Mesendoderm (in vitro differentiated cells): ENCODE results near the gene EXPH5.
A peak's percentile ranks its signal among the peaks of the same experiment; 100 is the strongest.
"Not testable (repeated sequence)": the region's sequence is repeated elsewhere in the genome, so short reads cannot be mapped to it uniquely, and the experiment has no call there.

ENCODE experiments used
- DNase-seq: peaks from one replicate; pipeline ENCODE4 v3.0.0; 2013
- H2AK5ac ChIP-seq: 2 replicates; pipeline ENCODE4 v1.6.1; 2013; ENCODE audit warnings: low read length, inconsistent platforms
- H2BK120ac ChIP-seq: 2 replicates; pipeline ENCODE4 v1.6.1; 2013; ENCODE audit warnings: low read depth, mild to moderate bottlenecking, low read length, moderate library complexity, mixed read lengths
- H2BK15ac ChIP-seq: replicated peaks from 2 replicates; pipeline ENCODE4 v1.6.1; 2013; ENCODE audit warnings: low read depth, mild to moderate bottlenecking, moderate library complexity
- H2BK5ac ChIP-seq: 2 replicates; pipeline ENCODE4 v1.6.1; 2013; ENCODE audit warnings: low read length, inconsistent platforms
- H3K18ac ChIP-seq: 2 replicates; pipeline ENCODE4 v1.6.1; 2013; ENCODE audit warnings: mild to moderate bottlenecking, low read length, mixed read lengths
- H3K23ac ChIP-seq: one replicate; pipeline ENCODE4 v1.6.1; 2013; ENCODE audit warnings: low read length
- H3K27ac ChIP-seq: 2 replicates; pipeline ENCODE4 v1.5.1; 2013; ENCODE audit warnings: low read depth, mild to moderate bottlenecking, inconsistent platforms, low read length, moderate library complexity
- H3K27me3 ChIP-seq: 2 replicates; pipeline ENCODE4 v1.6.1; 2013; ENCODE audit warnings: low read length, control low read depth, mild to moderate bottlenecking, inconsistent platforms; ENCODE audit not compliant: insufficient read depth, poor library complexity
- H3K36me3 ChIP-seq: 2 replicates; pipeline ENCODE4 v1.6.1; 2013; ENCODE audit warnings: low read length, inconsistent platforms; ENCODE audit not compliant: control insufficient read depth, insufficient read depth
- H3K4ac ChIP-seq: one replicate; pipeline ENCODE4 v1.6.1; 2013; ENCODE audit warnings: low read depth, mild to moderate bottlenecking, low read length, moderate library complexity
- H3K4me1 ChIP-seq: 2 replicates; pipeline ENCODE4 v1.6.1; 2013; ENCODE audit warnings: low read depth, low read length, inconsistent platforms; ENCODE audit not compliant: control insufficient read depth
- H3K4me2 ChIP-seq: 2 replicates; pipeline ENCODE4 v1.6.1; 2013; ENCODE audit warnings: low read length
- H3K4me3 ChIP-seq: 2 replicates; pipeline ENCODE4 v1.5.1; 2013; ENCODE audit warnings: mild to moderate bottlenecking, low read length
- H3K56ac ChIP-seq: one replicate; pipeline ENCODE4 v1.6.1; 2013; ENCODE audit warnings: low read length
- H3K79me1 ChIP-seq: 2 replicates; pipeline ENCODE4 v1.6.1; 2013; ENCODE audit warnings: low read length, inconsistent platforms
- H3K79me2 ChIP-seq: 2 replicates; pipeline ENCODE4 v1.6.1; 2013; ENCODE audit warnings: mild to moderate bottlenecking, low read length; ENCODE audit not compliant: control insufficient read depth, insufficient read depth
- H3K9ac ChIP-seq: 2 replicates; pipeline ENCODE4 v1.6.1; 2013; ENCODE audit warnings: low read length, inconsistent platforms
- H4K5ac ChIP-seq: one replicate; pipeline ENCODE4 v1.6.1; 2013; ENCODE audit warnings: low read length
- H4K8ac ChIP-seq: one replicate; pipeline ENCODE4 v1.6.1; 2013; ENCODE audit warnings: low read depth, mild to moderate bottlenecking, control low read depth, low read length, moderate library complexity
- WGBS: extraction: QIAGEN DNeasy Blood & Tissue Kit; methylation state at CpG from one replicate; pipeline ENCODE4 v1.1.7; 2013; ENCODE audit warnings: low lambda C conversion rate, missing lambda C conversion rate; ENCODE audit not compliant: insufficient coverage; ENCODE audit errors: extremely low coverage; 5-methylcytosine and 5-hydroxymethylcytosine counted together

The EXPH5 gene

DNA sequence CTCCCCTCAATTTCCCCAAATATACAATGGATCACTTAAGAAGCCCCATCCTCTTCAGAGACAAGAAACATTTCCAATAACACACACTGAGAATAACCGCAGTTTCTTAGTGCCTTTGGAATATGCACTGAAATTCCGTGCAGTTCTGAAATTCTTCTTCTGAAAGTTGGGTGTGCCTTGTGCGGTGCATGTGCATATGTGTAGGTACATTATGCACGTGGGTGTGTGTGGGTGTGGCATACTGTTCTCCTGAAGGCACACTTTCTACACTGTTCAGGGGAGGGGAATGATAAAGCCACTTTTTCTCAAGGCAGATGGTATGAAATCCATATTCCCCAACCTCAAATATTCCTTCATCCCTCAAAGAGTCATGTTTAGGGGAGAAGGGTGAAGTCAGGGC, 1.7 kb downstream of the EXPH5 start:
- Histone ChIP-seq H3K9ac (no peak overlapping the region), H3K4me1 (peaks cover 2% of the 10 kb centered on the region), H2BK5ac (no peak overlapping the region), H3K27ac (no peak overlapping the region), H3K27me3 (no peaks in the 10 kb centered on the region), H2BK120ac (no peak overlapping the region), H3K23ac (no peak overlapping the region), H4K5ac (no peak overlapping the region), H2BK15ac (no peak overlapping the region), H3K18ac (no peak overlapping the region), H3K36me3 (no peaks in the 10 kb centered on the region), H3K4me2 (no peak overlapping the region), H2AK5ac (no peak overlapping the region), H3K4me3 (no peak overlapping the region), H3K56ac (no peak overlapping the region), H4K8ac (no peak overlapping the region), H3K79me2 (no peaks in the 10 kb centered on the region), H3K4ac (no peak overlapping the region), H3K79me1 (no peaks in the 10 kb centered on the region)
- DNase-seq = no peak
- WGBS = no CpG with 5 or more reads among the region's 4 CpGs

DNA sequence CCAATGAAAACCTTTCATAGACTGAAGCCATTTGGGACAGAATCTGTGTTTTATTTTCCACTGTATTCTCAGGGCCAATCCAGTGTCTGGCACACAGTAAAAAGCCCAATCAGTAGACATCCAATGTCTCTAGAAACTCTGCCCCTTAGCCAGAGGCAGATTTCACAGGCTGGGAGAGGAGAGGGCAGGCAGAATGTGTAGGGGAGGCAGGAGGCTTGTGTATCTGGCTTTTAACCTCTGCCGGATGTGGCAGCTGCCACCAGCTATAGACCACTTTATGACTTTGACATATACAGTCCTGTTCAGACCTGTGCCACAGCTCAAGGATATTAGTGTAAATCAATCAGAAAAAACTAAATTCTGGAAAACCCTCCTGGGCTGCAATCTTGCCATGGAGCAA, 4.4 kb downstream of the EXPH5 start:
- peaks cover 2% of the 10 kb centered on the region for H3K4me1 ChIP-seq
- WGBS = no CpG with 5 or more reads among the region's 1 CpG
- no peak overlapping the region for H2BK15ac ChIP-seq
- H3K27ac ChIP-seq = no peak overlapping the region
- no peaks in the 10 kb centered on the region for H3K27me3 ChIP-seq
- H3K56ac ChIP-seq = peak overlapping the region; percentile 47
- no peak for DNase-seq
- no peak overlapping the region for H4K8ac ChIP-seq
- H3K79me1 ChIP-seq = no peaks in the 10 kb centered on the region
- H3K4ac ChIP-seq = no peak overlapping the region
- H2BK120ac ChIP-seq = no peak overlapping the region
- H3K36me3 ChIP-seq = no peaks in the 10 kb centered on the region
- no peak overlapping the region for H3K18ac ChIP-seq
- no peak overlapping the region for H3K4me3 ChIP-seq
- H3K23ac ChIP-seq = no peak overlapping the region
- no peak overlapping the region for H2AK5ac ChIP-seq
- no peak overlapping the region for H4K5ac ChIP-seq
- H3K9ac ChIP-seq = no peak overlapping the region
- no peaks in the 10 kb centered on the region for H3K79me2 ChIP-seq
- H3K4me2 ChIP-seq = no peak overlapping the region
- H2BK5ac ChIP-seq = no peak overlapping the region

DNA sequence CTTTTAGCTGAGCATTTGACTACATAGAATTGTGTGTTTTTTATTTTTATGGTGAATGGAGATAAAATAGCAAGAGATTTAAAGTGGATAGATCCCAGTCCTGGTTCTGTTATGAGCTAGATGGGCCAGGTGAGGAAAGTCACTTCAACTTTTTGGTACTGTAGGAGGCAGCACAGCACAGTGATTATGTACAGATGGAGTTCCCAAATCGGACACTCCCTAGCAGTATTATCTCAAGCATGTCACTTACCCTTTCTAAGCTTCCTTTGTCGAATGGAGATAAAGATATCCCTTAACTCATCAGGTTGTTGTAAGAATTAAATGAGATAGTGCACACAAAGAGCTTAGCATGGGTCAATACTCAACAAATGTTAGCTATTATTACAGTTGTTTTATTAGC, 5.3 kb downstream of the EXPH5 start:
- Histone ChIP-seq H3K4me1 (peaks cover 2% of the 10 kb centered on the region), H2BK15ac (no peak overlapping the region), H3K4me2 (no peak overlapping the region), H3K56ac (no peak overlapping the region), H2BK5ac (no peak overlapping the region), H3K79me1 (no peaks in the 10 kb centered on the region), H3K18ac (no peak overlapping the region), H3K9ac (no peak overlapping the region), H3K4ac (no peak overlapping the region), H3K27me3 (no peaks in the 10 kb centered on the region), H3K36me3 (no peaks in the 10 kb centered on the region), H2BK120ac (no peak overlapping the region), H3K79me2 (no peaks in the 10 kb centered on the region), H4K8ac (no peak overlapping the region), H3K27ac (no peak overlapping the region), H2AK5ac (no peak overlapping the region), H3K4me3 (no peak overlapping the region), H4K5ac (no peak overlapping the region), H3K23ac (no peak overlapping the region)
- no peak for DNase-seq
- WGBS = no CpG with 5 or more reads among the region's 2 CpGs

DNA sequence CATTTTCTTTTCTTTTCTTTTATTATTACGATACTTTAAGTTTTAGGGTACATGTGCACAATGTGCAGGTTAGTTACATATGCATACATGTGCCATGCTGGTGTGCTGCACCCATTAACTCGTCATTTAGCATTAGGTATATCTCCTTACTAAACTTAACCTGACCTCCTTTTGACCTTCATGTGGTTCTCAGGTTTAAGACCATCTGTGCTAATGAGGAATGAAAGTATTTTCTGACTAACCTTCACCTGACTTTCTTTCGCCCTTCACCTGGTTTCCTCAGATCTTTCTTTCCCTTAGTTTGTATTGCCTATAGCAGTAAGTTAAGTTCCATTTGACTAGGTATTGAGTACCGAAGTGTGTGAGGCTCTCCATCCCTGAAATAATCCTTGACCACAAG, 6.5 kb downstream of the EXPH5 start:
- Histone ChIP-seq H3K27me3 (no peaks in the 10 kb centered on the region), H3K4me3 (no peak overlapping the region), H3K56ac (no peak overlapping the region), H2AK5ac (no peak overlapping the region), H3K23ac (no peak overlapping the region), H3K4me1 (peaks cover 2% of the 10 kb centered on the region), H3K36me3 (no peaks in the 10 kb centered on the region), H3K9ac (no peak overlapping the region), H3K4me2 (no peak overlapping the region), H3K27ac (no peak overlapping the region), H4K5ac (no peak overlapping the region), H3K18ac (no peak overlapping the region), H3K79me2 (no peaks in the 10 kb centered on the region), H2BK15ac (no peak overlapping the region), H2BK120ac (no peak overlapping the region), H2BK5ac (no peak overlapping the region), H4K8ac (no peak overlapping the region), H3K79me1 (no peaks in the 10 kb centered on the region), H3K4ac (no peak overlapping the region)
- no peak for DNase-seq
- WGBS = no CpG with 5 or more reads among the region's 4 CpGs

GRCh38 chr11:108586600-108586999, 7.0 kb downstream of the EXPH5 start:
- Histone ChIP-seq H2BK5ac (no peak overlapping the region), H3K4me1 (no peaks in the 10 kb centered on the region), H3K4ac (no peak overlapping the region), H3K27me3 (no peaks in the 10 kb centered on the region), H3K56ac (no peak overlapping the region), H4K5ac (no peak overlapping the region), H3K4me3 (no peak overlapping the region), H3K79me1 (no peaks in the 10 kb centered on the region), H3K79me2 (no peaks in the 10 kb centered on the region), H2BK15ac (no peak overlapping the region), H3K27ac (no peak overlapping the region), H4K8ac (no peak overlapping the region), H3K36me3 (no peaks in the 10 kb centered on the region), H3K18ac (no peak overlapping the region), H2BK120ac (no peak overlapping the region), H3K9ac (no peak overlapping the region), H3K4me2 (no peak overlapping the region), H3K23ac (no peak overlapping the region), H2AK5ac (no peak overlapping the region)
- DNase-seq = no peak
- no CpG with 5 or more reads among the region's 3 CpGs for WGBS

- not testable (repeated sequence) for H2BK5ac ChIP-seq, DNase-seq
- no CpG with 5 or more reads among the region's 4 CpGs for WGBS
Measured at GRCh38 chr11:108586185-108586584, 7.4 kb downstream of the EXPH5 start.

More at GRCh38 chr11:108586185-108586584, 7.4 kb downstream of the EXPH5 start:
- H3K27me3 ChIP-seq, H3K23ac ChIP-seq, H3K36me3 ChIP-seq, H3K9ac ChIP-seq, H3K56ac ChIP-seq, H2AK5ac ChIP-seq, H4K5ac ChIP-seq, H3K27ac ChIP-seq, H4K8ac ChIP-seq, H3K4me2 ChIP-seq, H3K4me3 ChIP-seq, H2BK15ac ChIP-seq, H3K79me1 ChIP-seq, H3K4ac ChIP-seq, H3K79me2 ChIP-seq, H2BK120ac ChIP-seq, H3K18ac ChIP-seq, H3K4me1 ChIP-seq: not testable (repeated sequence)
